ENCODE results near the gene GATAD2A.

- TF ChIP-seq CTCF (IDR thresholded peaks at IDR 0.05) = no peak
- TF ChIP-seq POLR2A (IDR thresholded peaks at IDR 0.05; ENCODE audit: low read depth) = no peak
- no peak for TF ChIP-seq EP300 (IDR thresholded peaks at IDR 0.05)
- no peak for TF ChIP-seq POLR2AphosphoS5 (IDR thresholded peaks at IDR 0.05)
Observed at GRCh38 chr19:19452243-19453124, 47.0 kb downstream of the GATAD2A start.

Measured in esophagus muscularis mucosa (tissue), 4 donors.